Occipital lobe (tissue), 2 donors: Measurements from ENCODE around the gene OPHN1. TPM values are rescaled to one million over a fixed set of nuclear protein-coding genes. Genes with fewer than 3 reads are reported as not detected.

Experiments
- DNase-seq: peaks from one replicate; lab custom pipeline; 2025; lab: John Stamatoyannopoulos, UW
- total RNA-seq: library from RNA; depleted of rRNA; stranded (reverse); fragments of >200 nt; gene quantifications from one replicate; pipeline ENCODE4 v1.2.3, GENCODE V29; 2014

OPHN1 gene
- total RNA-seq, 1 donor from 2014 or later: 50.8 TPM

DNA sequence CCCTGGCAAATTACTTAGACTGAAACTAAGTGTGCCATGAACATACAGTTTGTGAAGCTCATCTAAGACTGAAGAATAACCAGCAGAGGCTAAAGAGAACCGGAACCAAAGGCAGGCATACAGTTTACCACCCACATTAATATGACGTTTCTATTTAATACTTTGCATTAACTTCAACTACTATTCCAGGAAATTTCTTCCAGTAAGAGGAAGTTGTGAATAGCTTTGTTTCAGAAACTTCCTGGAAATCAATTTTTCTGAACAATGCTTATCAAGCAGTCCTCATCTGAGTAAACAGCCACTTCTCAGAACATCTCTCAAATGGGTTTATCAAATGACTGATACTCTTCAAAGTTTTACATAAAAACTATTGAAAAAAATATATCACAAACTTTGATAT, 252.7 kb downstream of the OPHN1 start:
- DNase-seq: no peak

DNA sequence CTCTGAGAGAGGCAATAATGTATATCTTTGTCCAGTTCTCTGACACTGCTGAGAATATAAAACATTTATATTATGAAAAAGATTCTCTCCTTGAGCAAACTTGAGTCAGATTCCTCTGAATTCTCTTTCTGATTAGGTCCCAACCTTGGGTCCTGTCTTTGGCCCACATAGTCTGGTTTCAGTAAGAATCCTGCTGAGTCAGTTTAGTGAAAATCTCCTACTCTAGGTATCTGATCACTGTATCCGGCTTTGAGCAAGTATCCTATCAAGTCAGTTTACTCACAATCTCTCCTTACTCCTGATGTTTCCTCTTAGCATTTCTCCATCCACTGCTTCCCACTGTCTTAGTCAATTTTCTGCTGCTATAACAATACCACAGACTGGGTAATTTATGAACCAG, 253.9 kb downstream of the OPHN1 start:
- no peak for DNase-seq

DNA sequence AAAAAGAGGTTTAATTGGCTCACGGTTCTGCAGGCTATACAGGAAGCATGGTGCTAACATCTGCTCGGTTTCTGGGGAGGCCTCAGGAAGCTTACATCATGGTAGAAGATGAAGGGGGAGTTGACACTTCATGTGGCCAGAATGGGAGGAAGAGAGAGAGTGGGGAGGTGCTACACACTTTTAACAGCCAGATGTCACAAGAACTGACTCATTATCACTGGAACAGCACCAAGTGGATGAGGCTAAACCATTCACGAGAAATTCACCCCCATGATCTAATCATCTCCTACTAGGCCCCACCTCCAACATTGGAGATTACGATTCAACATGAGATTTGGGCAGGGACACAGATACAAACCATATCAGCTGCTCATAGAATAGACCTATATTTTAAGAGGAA, 255.8 kb downstream of the OPHN1 start:
- no peak for DNase-seq

DNA sequence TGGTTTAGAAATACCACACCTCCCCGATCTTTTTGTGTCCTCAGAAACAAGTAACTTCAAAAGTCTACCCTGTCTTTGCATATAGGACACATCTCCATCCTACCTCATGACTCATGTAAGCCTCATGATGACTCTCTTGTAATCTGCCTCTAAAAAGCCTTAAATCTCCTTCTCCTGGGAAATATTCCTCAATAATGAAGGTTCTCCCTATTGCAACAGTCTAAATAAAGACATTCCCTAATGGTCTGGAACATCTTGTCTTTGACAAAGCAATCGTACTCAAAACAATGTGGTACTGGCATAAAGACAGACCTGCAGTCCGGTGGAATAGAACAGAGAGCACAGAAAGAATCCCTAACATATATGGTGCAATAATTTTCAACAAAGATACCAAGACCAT, 257.7 kb downstream of the OPHN1 start:
- no peak for DNase-seq

DNA sequence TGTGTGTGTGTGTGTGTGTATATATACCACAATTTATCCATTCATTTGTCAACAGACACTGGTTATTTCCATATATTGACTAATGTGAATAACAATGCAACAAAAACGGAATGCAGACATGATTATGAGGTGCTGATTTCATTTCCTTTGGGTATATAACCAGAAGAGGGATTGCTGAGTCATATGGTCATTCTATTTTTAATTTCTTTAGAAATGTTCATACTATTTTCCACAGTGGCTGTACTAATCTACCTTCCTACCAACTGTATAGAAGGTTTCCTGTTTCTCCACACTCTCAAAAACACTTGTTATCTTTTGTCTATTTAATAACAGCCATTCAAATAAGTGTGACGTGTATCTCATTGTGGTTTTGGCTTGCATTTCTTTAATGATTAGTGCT, 269.9 kb downstream of the OPHN1 start:
- no peak for DNase-seq

DNA sequence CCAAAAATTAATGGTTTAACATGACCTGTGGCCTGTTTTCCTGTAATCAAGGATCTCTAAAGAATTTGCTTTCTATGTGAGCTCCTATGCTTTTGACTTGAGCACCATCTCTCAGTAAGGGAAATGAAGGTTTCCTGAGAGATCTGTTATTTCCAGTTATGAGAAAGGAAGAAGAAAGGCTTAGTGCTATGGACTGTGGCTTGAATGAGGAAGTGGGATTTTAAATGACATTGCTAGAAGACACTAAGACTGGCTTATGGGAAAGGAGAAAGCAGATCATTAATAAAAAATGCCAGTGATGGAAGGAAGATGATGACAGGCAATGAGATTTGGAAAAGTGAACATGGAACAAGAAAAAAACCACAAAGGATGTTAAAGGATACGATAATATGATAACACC, 285.4 kb downstream of the OPHN1 start:
- DNase-seq: no peak

DNA sequence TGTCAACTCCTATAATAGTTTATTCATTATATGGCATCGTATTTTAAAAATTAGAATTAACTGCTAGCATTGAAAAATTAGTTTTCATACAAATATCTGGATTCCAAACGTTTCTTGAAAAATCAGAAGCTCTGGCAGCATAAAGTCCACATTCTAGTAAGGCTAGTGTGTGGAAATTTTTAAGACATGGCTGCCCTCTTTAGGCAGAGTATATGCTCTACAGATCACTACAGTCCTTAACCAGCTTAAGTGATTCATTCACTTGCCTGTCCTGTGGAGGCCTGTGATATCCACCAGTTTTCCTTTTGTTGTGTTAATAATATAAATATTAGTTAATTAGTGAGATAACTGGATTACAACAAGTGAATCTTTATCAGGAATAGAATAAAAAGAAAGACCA, 287.2 kb downstream of the OPHN1 start:
- no peak for DNase-seq

DNA sequence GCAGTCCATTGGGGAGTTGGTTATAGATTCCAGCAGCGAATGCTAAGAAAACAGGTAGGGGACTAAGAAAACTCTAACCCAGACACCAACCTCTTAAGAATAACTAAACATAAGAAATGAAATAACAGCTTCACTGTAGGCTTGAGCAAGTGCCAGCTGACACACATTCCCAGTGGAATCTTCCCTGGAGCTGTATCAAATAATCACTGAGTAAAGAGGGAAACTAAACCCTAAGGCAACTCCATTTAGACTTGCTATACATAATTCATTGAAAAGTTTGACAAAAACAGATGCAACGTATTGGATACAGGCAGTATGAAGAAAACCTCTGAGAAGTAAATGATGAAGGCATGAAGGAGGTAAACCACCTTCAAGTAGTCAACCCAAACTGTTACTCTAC, 293.5 kb downstream of the OPHN1 start:
- no peak for DNase-seq

DNA sequence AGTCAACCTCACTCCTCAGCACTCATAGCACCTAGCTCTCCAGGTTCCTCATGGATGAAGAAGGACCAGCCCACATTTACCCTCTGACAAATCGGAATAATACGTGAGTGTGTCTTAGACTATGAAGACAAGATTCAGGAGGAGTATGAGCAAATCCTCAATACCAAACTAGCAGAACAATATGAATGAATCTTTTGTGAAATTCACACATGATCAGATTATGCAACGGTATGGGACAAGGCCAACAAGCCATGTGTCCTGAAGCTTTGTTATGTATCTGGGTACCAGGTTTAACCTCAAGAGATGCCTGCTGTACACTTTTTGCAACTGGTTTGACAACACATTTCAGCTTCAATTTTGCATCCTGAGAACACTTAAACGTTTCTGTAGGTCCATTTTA, 300.1 kb downstream of the OPHN1 start:
- no peak for DNase-seq

DNA sequence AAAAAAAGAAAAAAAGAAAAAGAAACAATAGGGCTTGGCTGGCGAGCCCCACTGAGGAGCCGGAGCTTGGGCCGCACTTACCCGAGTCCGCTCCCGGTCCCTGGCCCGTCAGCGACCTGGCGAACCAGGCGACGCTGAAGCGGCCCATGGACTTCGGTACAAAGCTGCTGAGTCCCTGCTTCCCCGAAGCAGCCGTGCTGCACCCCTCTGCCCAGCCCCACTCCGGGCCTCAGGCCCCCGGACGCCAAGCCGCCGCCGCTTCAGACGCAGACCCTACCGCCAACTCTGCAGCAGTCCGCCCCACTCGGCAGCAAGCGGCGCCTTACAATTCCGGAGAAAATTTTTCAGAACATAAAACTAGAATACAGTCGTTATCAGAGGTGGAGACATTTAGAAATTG, 300.5 kb downstream of the OPHN1 start:
- DNase-seq: no peak

DNA sequence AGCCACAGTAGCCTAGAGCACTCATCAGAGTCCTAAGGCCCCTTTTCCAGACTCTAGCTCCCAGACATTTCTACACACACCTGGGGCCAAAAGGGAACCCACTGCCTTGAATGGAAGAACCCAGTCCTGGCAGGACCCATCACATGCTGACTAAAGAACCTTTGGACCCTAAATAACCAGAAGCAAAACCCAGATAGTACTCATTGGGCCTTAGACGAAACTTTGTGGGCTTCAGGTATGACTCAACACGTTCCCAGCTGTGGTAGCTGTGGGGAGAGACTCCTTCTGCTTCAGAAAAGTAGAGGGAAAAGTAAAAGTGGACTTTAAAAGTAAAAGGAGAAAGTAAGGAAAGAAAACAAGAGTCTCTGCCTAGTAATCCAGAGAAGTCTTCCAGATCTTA, 311.5 kb downstream of the OPHN1 start:
- DNase-seq: no peak

DNA sequence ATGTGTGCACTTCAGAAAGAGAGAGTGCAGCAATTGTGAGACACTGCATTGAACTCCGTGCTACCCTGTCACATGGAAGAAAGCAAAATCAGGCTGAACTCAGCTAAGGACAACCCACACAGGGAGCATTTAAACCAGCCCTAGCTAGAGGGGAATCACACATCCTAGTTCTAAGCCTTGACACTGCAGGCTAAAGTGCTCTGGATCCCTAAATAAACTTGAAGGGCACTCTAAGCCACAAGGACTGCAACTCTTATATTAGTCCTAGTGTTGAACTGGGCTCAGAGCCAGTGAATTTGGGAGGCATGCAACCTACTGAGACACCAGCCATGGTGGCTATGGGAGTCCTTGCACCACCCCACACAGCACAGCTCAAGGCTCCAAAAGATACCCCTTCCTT, 311.9 kb downstream of the OPHN1 start:
- no peak for DNase-seq

DNA sequence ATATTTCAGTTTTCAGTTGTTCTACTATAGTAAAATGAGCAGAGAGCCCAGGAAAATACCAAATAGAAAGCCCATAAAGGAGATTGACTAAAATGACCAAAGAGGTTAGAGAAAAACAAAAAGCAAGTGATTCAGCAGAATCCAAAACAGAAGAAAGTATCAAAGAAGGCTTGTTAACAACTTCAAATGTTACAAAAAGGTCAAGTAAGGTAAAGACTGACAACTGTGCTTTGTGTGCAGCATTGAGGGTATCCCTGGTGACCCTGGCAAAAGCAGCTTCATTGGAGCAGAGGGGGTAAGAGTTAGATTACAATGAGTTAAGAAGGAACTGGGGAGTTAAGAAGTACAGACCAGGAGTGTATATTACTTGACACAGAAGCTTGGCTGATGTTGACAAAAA, 317.9 kb downstream of the OPHN1 start:
- DNase-seq: no peak

DNA sequence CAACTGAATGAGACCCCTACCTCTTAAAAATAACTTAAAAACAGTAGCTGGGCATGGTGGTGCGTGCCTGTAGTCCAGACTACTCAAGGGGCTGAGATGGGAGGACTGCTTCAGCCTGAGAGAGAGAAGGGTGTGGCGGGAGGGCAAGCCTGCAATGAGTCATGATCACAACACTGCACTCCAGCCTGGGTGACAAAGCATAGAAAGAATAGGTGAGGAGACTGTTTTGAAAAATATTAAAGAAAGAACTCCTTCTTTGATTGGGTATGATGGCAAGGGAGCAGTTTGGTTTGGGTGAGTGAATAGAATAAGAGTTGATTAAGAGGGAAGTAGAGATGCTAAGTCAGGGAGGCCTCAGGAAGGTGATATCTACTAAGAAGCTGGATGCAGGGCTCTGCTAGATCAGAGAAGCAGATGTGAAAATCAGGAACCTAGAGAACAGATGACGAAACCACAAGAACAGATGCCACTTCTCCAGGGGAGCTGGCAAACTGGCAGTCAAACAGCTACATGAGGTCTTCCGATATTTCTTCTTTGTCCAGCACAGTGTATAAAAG, 318.6 kb downstream of the OPHN1 start:
- DNase-seq: no peak

DNA sequence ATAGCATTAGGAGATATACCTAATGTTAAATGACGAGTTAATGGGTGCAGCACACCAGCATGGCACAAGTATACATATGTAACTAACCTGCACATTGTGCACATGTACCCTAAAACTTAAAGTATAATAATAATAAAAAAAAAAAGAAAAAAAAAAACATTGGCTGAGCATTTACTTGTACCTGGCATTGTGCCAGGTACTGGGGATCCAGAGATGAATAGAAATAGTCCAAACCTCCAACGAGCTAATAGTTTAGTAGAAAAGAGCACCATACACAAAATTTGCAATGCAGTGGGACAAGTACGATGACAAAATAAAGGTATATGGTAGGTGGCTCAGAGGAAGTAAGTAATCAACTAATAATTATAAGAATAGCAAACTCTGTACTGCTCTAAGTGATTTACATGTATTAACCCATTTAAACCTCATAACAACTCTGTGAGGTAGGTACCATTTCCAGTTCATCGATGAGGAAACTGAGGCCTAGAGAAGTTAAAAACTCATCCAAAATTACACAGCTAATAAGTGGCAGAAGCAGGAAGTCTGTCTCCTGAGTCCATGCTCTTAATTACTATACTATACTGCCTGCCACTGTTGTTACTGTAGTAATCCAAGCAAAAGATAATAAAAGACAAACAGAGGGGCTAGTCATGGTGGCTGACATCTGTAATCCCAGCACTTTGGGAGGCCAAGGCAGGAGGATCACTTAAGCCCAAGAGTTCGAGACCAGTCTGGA, 319.3 kb downstream of the OPHN1 start:
- no peak for DNase-seq

DNA sequence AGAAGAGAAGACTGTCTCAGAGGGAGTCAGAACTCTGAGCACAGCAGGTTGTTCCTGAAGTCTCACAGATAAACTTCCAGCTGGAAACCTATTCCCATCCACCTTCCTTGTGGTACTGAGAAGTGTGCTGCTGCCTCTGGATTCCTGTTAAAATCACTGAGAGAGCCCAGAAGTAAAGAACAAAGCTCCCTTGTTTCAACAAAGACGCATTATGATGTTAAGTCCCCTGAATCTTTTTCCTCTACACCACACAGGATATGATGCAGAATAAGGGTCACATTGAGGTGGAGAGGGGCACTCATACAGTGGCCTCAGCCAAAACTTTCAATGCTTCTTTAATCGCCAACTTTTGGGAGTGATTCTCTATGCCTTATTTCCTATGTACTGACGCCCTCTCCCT, 321.0 kb downstream of the OPHN1 start:
- DNase-seq: no peak

DNA sequence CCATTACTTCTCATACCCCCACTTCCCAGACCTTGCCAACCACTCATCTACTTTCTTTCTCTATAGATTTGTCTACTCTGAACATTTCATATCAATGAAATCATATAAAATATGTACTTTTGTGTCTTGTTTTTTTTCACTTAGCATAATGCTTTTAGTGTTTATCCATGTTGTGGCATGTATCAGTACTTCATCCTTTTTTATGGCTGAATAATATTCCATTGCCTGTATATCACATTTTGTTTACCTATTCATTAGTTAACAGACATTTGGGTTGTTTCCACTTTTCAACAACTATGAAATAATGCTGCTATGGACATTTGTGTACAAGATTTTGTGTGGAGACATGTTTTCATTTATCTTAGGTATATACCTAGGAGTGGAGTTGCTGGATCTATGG, 324.1 kb downstream of the OPHN1 start:
- DNase-seq: no peak

DNA sequence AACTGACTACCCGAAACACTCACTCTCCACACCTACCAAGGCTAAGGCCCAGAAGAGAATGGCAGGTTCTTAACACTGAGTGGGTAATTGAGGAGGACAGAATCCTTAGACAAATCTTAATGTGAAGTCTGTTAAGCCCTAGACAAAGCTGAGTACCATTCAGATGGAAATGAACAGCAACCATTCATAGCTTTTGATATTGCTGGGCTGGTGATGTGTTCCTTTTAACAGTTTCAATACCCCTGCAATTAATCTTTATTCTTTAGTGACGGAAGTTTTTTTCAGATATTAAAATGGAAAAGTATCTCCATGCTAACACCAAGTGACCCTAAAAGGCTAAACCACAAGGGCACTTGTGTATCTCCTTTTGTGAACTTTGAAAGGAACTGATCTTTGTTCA, 334.9 kb downstream of the OPHN1 start:
- DNase-seq: no peak

DNA sequence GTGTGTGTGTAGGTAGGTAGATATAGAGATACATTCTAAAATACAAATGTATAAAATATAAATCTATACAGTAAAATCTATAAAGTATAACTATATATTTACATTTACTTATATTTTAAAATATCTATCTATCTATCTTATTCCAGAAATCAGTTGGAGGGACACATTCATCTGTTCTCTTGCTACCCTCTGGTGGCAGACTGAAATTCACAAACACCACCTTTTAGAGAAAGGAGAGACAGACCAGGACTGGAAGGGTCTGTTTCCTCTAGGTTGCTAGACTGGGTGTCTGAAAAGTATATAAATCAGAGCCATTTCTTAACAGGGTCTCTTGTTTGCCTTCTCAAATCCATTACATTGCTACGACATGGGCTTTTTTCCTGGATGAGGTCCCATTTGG, 343.0 kb downstream of the OPHN1 start:
- DNase-seq: no peak

DNA sequence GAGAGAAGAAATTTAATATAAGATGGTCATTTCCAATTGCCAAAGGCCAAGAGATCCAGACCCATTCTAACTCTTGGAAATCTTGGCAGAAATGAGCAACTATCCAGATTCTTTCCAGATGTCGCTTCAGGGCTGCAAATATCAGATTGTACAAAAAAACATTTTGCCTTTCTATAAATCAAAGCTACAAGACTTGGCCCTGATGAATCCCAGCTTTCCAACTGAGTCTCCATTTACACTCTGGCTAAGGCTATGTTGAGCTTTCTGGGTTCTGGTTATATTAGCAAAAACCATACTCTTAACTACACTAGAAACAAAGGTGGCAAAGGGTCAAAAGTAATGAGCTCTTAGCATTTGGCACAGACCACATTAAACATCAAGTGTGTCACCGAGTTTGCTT, 345.8 kb downstream of the OPHN1 start:
- DNase-seq: no peak

DNA sequence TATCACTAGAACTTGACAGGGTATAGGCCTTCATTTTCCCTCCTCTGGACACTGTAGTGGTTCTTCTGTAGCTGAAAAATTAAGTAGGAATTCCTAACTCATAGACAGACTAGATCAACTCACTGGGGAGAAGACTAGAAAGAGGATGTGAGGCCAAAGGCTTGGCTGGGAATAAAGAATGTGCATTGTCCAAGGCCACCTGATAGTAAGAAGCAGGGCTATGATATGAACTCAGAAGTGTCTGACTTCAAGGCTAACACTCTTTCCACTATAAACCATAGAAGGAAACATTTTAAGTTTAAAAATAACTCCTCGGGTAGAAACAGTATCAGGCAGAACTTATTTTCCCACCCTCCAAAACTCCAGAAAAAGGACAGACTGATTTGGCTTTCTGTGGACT, 346.6 kb downstream of the OPHN1 start:
- no peak for DNase-seq

DNA sequence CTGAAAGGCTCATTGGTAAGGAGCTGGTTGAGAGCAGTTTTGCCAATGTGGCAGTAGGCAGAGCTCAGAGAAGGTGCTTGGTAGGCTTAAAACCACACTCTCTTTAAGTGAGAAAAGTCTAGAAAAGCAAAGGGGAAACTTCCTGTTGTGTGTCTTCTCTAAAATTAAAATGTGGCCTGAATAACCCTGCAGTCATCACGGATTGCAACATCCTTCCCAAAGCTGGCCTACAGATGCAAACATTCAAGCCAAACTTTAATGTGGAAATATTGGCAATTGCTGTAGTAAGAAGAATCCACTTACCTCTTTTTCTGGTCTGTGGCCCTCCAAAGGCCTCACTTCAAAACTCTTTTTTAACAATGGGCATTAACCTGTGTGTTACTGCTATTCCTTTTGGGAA, 348.5 kb downstream of the OPHN1 start:
- no peak for DNase-seq

DNA sequence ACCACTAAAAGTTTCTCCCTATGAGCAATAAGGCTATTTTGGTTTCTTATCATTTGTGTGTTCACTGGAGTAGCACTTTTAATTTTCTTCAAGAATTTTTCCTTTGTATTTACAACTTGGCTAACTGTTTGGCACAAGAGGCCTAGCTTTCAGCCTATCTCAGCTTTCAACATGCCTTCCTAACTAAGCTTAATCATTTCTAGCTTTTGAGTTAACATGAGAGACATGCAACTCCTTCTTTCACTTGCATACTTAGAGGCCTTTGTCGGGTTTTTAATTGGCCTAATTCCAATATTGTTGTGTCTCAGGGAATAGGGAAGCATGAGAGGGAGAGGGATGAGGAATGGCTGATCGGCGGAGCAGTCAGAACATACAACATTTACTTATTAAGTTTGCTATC, 349.8 kb downstream of the OPHN1 start:
- no peak for DNase-seq

DNA sequence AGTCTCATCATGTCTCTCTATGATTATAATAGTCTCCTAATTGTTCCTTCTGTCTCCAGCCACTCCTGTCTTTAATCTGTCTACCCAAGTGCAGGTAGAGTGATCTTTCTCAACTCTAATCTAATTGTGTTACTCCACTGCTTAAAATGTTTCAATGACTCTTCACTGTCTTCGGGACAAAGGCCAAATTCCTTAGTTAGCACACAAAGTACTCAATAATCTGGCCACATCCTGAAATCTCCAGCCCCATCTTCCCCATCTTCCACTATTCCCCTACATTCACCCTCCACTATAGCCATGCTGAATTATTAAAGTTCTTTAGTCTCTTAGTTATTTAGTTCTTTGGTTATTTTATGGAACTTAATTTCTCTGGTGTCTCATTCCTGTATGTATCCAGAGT, 353.3 kb downstream of the OPHN1 start:
- DNase-seq: no peak
